Measurements from ENCODE around the gene SLC43A3. TPM values are rescaled to one million over a fixed set of nuclear protein-coding genes. Genes with fewer than 3 reads are reported as not detected.

SLC43A3 gene
- total and polyA plus RNA-seq, 9 of the 15 experiments (the other 6 are each of a cell fraction or from before 2014, with no cell fraction given): 63.7 to 281 (median 139) TPM

- TF ChIP-seq MGA (IDR thresholded peaks at IDR 0.05) (peak; percentile 91), ZC3H4 (CRISPR knock-in tag; IDR thresholded peaks at IDR 0.05; ENCODE audit: borderline replicate concordance) (peak; percentile 82; the same call in 1 of the 2 replicates), NR4A1 (CRISPR knock-in tag; IDR thresholded peaks at IDR 0.05) (peak; percentile 19; the same call in 1 of the 2 replicates), NR4A1 (tag; IDR thresholded peaks at IDR 0.05) (no peak), KLF16 (IDR thresholded peaks at IDR 0.05) (no peak), ARID4B (CRISPR knock-in tag; IDR thresholded peaks at IDR 0.05) (no peak; the same call in 1 of the 2 replicates), ZFP36 (IDR thresholded peaks at IDR 0.05; ENCODE audit: low read depth, low read length, partially characterized antibody) (no peak)
- TF ChIP-seq, protein P1, sequence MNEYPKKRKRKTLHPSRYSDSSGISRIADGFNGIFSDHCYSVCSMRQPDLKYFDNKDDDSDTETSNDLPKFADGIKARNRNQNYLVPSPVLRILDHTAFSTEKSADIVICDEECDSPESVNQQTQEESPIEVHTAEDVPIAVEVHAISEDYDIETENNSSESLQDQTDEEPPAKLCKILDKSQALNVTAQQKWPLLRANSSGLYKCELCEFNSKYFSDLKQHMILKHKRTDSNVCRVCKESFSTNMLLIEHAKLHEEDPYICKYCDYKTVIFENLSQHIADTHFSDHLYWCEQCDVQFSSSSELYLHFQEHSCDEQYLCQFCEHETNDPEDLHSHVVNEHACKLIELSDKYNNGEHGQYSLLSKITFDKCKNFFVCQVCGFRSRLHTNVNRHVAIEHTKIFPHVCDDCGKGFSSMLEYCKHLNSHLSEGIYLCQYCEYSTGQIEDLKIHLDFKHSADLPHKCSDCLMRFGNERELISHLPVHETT (CRISPR knock-in tag; conservative IDR thresholded peaks at IDR 0.05 in 1 of 2, IDR thresholded peaks at IDR 0.05 in 1 of 2): no peak; a peak in 1 of 4 replicates
Measured at GRCh38 chr11:57425565-57426438, 1.1 kb downstream of the SLC43A3 start (continued).

Measured in K562 (cell line).